ENCODE measurements around the gene ZDHHC14. TPM values are rescaled to one million over a fixed set of nuclear protein-coding genes. Genes with fewer than 3 reads are reported as not detected.

The ZDHHC14 gene
- total RNA-seq, 1 experiment from 2014 or later, result 4.9 TPM

- Histone ChIP-seq H4K20me1 (ENCODE audit: low read length) (no peaks in the 10 kb centered on the region), H3K27me3 (ENCODE audit: low read length) (no peaks in the 10 kb centered on the region), H3K4me3 (ENCODE audit: low read length) (no peak overlapping the region), H3K4me2 (ENCODE audit: low read length) (no peak overlapping the region), H3K9ac (ENCODE audit: low read length) (no peak overlapping the region), H3K36me3 (ENCODE audit: low read depth, low read length) (no peaks in the 10 kb centered on the region), H3K4me1 (ENCODE audit: insufficient read depth, low read length) (peaks cover 9% of the 10 kb centered on the region; the same call in 1 of the 2 replicates), H3F3A (ENCODE audit: low read length, unreplicated experiment) (no peaks in the 10 kb centered on the region), H3K27ac (ENCODE audit: low read length) (no peak overlapping the region), H3K9me3 (ENCODE audit: low read length) (no peaks in the 10 kb centered on the region), H2AFZ (ENCODE audit: low read length) (no peak overlapping the region), H3K79me2 (ENCODE audit: low read length) (no peaks in the 10 kb centered on the region), H3K9me2 (replicated peaks; ENCODE audit: low read length) (no peaks in the 10 kb centered on the region)
- ChIA-PET CTCF (no interaction called here), POLR2A (ENCODE audit: unreplicated experiment) (no interaction called here)
- ATAC-seq, result no peak
- intact Hi-C loops (cut with micrococcal nuclease), result no loop called here
- BruUV-seq (replicated peaks), result no TSS peak
- DNase-seq, result no peak
- TF ChIP-seq, protein P1, sequence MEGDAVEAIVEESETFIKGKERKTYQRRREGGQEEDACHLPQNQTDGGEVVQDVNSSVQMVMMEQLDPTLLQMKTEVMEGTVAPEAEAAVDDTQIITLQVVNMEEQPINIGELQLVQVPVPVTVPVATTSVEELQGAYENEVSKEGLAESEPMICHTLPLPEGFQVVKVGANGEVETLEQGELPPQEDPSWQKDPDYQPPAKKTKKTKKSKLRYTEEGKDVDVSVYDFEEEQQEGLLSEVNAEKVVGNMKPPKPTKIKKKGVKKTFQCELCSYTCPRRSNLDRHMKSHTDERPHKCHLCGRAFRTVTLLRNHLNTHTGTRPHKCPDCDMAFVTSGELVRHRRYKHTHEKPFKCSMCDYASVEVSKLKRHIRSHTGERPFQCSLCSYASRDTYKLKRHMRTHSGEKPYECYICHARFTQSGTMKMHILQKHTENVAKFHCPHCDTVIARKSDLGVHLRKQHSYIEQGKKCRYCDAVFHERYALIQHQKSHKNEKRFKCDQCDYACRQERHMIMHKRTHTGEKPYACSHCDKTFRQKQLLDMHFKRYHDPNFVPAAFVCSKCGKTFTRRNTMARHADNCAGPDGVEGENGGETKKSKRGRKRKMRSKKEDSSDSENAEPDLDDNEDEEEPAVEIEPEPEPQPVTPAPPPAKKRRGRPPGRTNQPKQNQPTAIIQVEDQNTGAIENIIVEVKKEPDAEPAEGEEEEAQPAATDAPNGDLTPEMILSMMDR (conservative IDR thresholded peaks at IDR 0.05; ENCODE audit: low read depth, low read length), result no peak
- TF ChIP-seq EZH2phosphoT487 (IDR thresholded peaks at IDR 0.05; ENCODE audit: borderline replicate concordance, low read length) (no peak), EZH2 (IDR thresholded peaks at IDR 0.05; ENCODE audit: low read length, unreplicated experiment) (no peak)
Observed at GRCh38 chr6:157492741-157493140, 111.8 kb downstream of the ZDHHC14 start.

DNA sequence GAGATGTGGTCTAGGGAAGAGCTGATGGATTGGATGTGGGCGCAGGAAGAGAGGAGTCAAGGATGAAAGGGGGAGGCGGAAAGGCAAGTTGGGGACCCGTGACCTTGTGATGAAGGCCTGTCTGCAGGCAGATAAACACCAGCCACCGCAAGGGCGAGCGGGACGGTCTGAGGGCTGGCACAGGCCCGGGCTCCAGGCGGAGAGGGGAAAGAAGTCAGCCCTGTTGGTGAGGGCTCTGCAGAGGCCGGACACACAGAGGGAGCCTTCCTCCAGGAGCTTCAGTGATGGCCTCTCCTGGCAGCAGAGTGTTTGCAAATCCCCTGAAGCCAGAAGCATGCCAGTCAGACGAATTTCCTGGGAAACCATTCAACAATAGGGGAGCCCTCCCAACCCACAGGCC is 112.2 kb downstream of the ZDHHC14 start:
- Histone ChIP-seq H3K4me2 (ENCODE audit: low read length) (no peak overlapping the region), H3K4me1 (ENCODE audit: insufficient read depth, low read length) (peaks cover 8% of the 10 kb centered on the region; the same call in 1 of the 2 replicates), H3K27ac (ENCODE audit: low read length) (no peak overlapping the region), H3K4me3 (ENCODE audit: low read length) (no peak overlapping the region), H3F3A (ENCODE audit: low read length, unreplicated experiment) (no peaks in the 10 kb centered on the region), H3K36me3 (ENCODE audit: low read depth, low read length) (no peaks in the 10 kb centered on the region), H3K27me3 (ENCODE audit: low read length) (no peaks in the 10 kb centered on the region), H3K9me2 (replicated peaks; ENCODE audit: low read length) (no peaks in the 10 kb centered on the region), H3K9ac (ENCODE audit: low read length) (no peak overlapping the region), H3K79me2 (ENCODE audit: low read length) (no peaks in the 10 kb centered on the region), H4K20me1 (ENCODE audit: low read length) (no peaks in the 10 kb centered on the region), H2AFZ (ENCODE audit: low read length) (no peak overlapping the region), H3K9me3 (ENCODE audit: low read length) (no peaks in the 10 kb centered on the region)
- no peak for ATAC-seq
- BruUV-seq (replicated peaks), result no TSS peak
- no peak for DNase-seq
- ChIA-PET CTCF (no interaction called here), POLR2A (ENCODE audit: unreplicated experiment) (no interaction called here)
- TF ChIP-seq EZH2 (IDR thresholded peaks at IDR 0.05; ENCODE audit: low read length, unreplicated experiment), result no peak
- no peak for TF ChIP-seq EZH2phosphoT487 (IDR thresholded peaks at IDR 0.05; ENCODE audit: borderline replicate concordance, low read length)
- TF ChIP-seq, protein P1 (conservative IDR thresholded peaks at IDR 0.05; ENCODE audit: low read depth, low read length), result no peak
- intact Hi-C loops (cut with micrococcal nuclease), result no loop called here

DNA sequence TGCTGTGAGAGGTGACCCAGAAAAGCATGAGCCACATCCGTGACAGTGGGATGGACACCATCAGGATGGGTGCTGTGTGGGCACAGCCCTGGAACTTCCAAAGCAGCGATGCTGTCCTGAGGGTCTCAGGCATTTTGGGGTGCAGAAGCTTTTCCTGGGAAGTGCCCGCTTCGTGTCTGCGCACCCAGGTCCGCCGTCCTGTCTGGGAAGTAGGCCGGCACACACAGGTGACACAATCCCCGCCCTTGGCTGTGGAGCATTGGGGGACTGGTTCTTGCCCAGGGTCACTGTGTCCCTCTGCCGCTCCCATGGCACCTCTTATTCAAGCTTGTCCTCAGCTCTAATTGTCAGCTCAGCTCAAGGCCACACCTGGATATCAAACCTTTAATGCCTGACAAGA is 112.6 kb downstream of the ZDHHC14 start:
- Histone ChIP-seq H3K4me3 (ENCODE audit: low read length) (no peak overlapping the region), H3K4me1 (ENCODE audit: insufficient read depth, low read length) (peaks cover 4% of the 10 kb centered on the region; the same call in 1 of the 2 replicates), H3K27me3 (ENCODE audit: low read length) (no peaks in the 10 kb centered on the region), H3K79me2 (ENCODE audit: low read length) (no peaks in the 10 kb centered on the region), H3K9ac (ENCODE audit: low read length) (no peak overlapping the region), H3K27ac (ENCODE audit: low read length) (no peak overlapping the region), H2AFZ (ENCODE audit: low read length) (no peak overlapping the region), H3K9me3 (ENCODE audit: low read length) (no peaks in the 10 kb centered on the region), H3F3A (ENCODE audit: low read length, unreplicated experiment) (no peaks in the 10 kb centered on the region), H4K20me1 (ENCODE audit: low read length) (no peaks in the 10 kb centered on the region), H3K4me2 (ENCODE audit: low read length) (no peak overlapping the region), H3K9me2 (replicated peaks; ENCODE audit: low read length) (no peaks in the 10 kb centered on the region), H3K36me3 (ENCODE audit: low read depth, low read length) (no peaks in the 10 kb centered on the region)
- TF ChIP-seq, protein P1 (conservative IDR thresholded peaks at IDR 0.05; ENCODE audit: low read depth, low read length), result no peak
- TF ChIP-seq EZH2phosphoT487 (IDR thresholded peaks at IDR 0.05; ENCODE audit: borderline replicate concordance, low read length) (no peak), EZH2 (IDR thresholded peaks at IDR 0.05; ENCODE audit: low read length, unreplicated experiment) (no peak)
- ChIA-PET POLR2A (ENCODE audit: unreplicated experiment) (no interaction called here), CTCF (no interaction called here)
- intact Hi-C loops (cut with micrococcal nuclease), result no loop called here
- ATAC-seq, result no peak
- DNase-seq, result no peak
- BruUV-seq (replicated peaks), result no TSS peak

Data from PC-3 (cell line).